Naive thymus-derived CD4-positive, alpha-beta T cell (primary cell): ENCODE measurements around the gene ENOPH1. TPM values are rescaled to one million over a fixed set of nuclear protein-coding genes. Genes with fewer than 3 reads are reported as not detected.

Source experiments
- ATAC-seq: fragments of 150-1000 bp; cut with Tn5 transposase; 2 replicates; pipeline ENCODE4 v1.10.0; 2021; ENCODE audit warnings: mild to moderate bottlenecking, moderate library complexity
- CTCF ChIA-PET: fragments of 350-600 bp; sonication (Branson Sonifier 250); formaldehyde crosslinking; loops from one replicate; lab custom pipeline; 2021; ENCODE audit warnings: antibody characterized with exemption; lab: Charles Lee
- POLR2A ChIA-PET: fragments of 350-600 bp; sonication (Branson Sonifier 250); formaldehyde crosslinking; loops from one replicate; lab custom pipeline; 2021; ENCODE audit warnings: antibody characterized with exemption, inconsistent platforms; lab: Charles Lee
- DNase-seq, 9 donors: peaks; one replicate each; pipeline versions ENCODE4 v3.0.0 to v3.0.0-alpha.2; 2020 to 2022; ENCODE audit warnings: mixed read lengths in 1 of 9
- H3K27ac ChIP-seq: one replicate; pipeline ENCODE4 v1.7.0; 2013; ENCODE audit warnings: mild to moderate bottlenecking, low read depth, low read length, moderate library complexity
- H3K27me3 ChIP-seq, 2 donors: one replicate each; pipeline ENCODE4 v1.7.0; 2013; ENCODE audit warnings: low read length in 2 of 2, mild to moderate bottlenecking in 2 of 2, moderate library complexity in 2 of 2; ENCODE audit not compliant: control insufficient read depth in 2 of 2, insufficient read depth in 2 of 2
- H3K36me3 ChIP-seq, 3 experiments: 1 replicate in 2 of 3; 2 replicates in 1 of 3; pipeline ENCODE4 v1.7.0; 2013; ENCODE audit warnings: low read length in 3 of 3, mild to moderate bottlenecking in 3 of 3, moderate library complexity in 1 of 3; ENCODE audit not compliant: insufficient read depth in 3 of 3, control insufficient read depth in 2 of 3
- H3K4me1 ChIP-seq, 2 donors: one replicate each; pipeline ENCODE4 v1.7.0; 2013; ENCODE audit warnings: low read length in 2 of 2, mild to moderate bottlenecking in 2 of 2, moderate library complexity in 1 of 2; ENCODE audit not compliant: control insufficient read depth in 2 of 2, insufficient read depth in 2 of 2
- H3K4me3 ChIP-seq: 2 replicates; pipeline ENCODE4 v1.7.0; 2013; ENCODE audit warnings: mild to moderate bottlenecking, low read length
- H3K9me3 ChIP-seq, 3 experiments: 1 replicate in 2 of 3; 2 replicates in 1 of 3; pipeline ENCODE4 v1.7.0; 2013; ENCODE audit warnings: low read length in 3 of 3; ENCODE audit not compliant: control insufficient read depth in 2 of 3
- H3K27ac Mint-ChIP-seq, 9 donors: one replicate each; pipeline ENCODE4 v1.8.0; 2020 to 2022; ENCODE audit warnings: mixed read lengths in 9 of 9, mild to moderate bottlenecking in 8 of 9, moderate library complexity in 5 of 9, inconsistent platforms in 2 of 9
- H3K27me3 Mint-ChIP-seq, 5 donors: one replicate each; pipeline ENCODE4 v1.8.0; 2021 to 2022; ENCODE audit warnings: mixed read lengths in 5 of 5, mild to moderate bottlenecking in 1 of 5
- H3K36me3 Mint-ChIP-seq, 5 donors: one replicate each; pipeline ENCODE4 v1.8.0; 2020 to 2022; ENCODE audit warnings: mixed read lengths in 5 of 5, mild to moderate bottlenecking in 3 of 5, inconsistent platforms in 1 of 5
- H3K4me1 Mint-ChIP-seq, 7 donors: one replicate each; pipeline ENCODE4 v1.8.0; 2020 to 2022; ENCODE audit warnings: mixed read lengths in 7 of 7, mild to moderate bottlenecking in 3 of 7, inconsistent platforms in 1 of 7
- H3K4me3 Mint-ChIP-seq, 10 donors: one replicate each; pipeline ENCODE4 v1.8.0; 2020 to 2022; ENCODE audit warnings: mild to moderate bottlenecking in 10 of 10, mixed read lengths in 10 of 10, moderate library complexity in 6 of 10, inconsistent platforms in 2 of 10
- H3K9me3 Mint-ChIP-seq, 11 donors: one replicate each; pipeline ENCODE4 v1.8.0; 2020 to 2022; ENCODE audit warnings: mixed read lengths in 11 of 11, mild to moderate bottlenecking in 4 of 11, inconsistent platforms in 1 of 11, moderate library complexity in 1 of 11
- intact Hi-C, 2 donors: fragments of 100-400 bp; cut with micrococcal nuclease; formaldehyde crosslinking; loops; one replicate each; pipeline ENCODE4 v1.15.1; 2023
- polyA plus RNA-seq, 2 donors: library from polyadenylated mRNA; unstranded; fragments of 300-500 nt; fragmentation: Illumina TruSeq; gene quantifications; one replicate each; pipeline ENCODE4 v1.2.3, GENCODE V29; 2021
- total RNA-seq, 6 experiments: library from RNA in 5 of 6; stranded (reverse) in 5 of 6; gene quantifications; 1 replicate in 5 of 6; 2 replicates in 1 of 6; pipeline ENCODE4 v1.2.3 and lab custom pipeline; 2021 to 2026

ENOPH1 gene
- total and polyA plus RNA-seq, 7 experiments from 2014 or later: 16.3 to 45.6 (median 25.2) TPM

GRCh38 chr4:82480771-82481505 lies 50.5 kb downstream of the ENOPH1 start:
- Histone ChIP-seq H3K9me3 (no peaks in the 10 kb centered on the region), H3K4me3 (no peak overlapping the region), H3K27ac (no peak overlapping the region), H3K36me3 (no peaks in the 10 kb centered on the region), H3K4me1 (no peaks in the 10 kb centered on the region), H3K27me3 (no peaks in the 10 kb centered on the region)
- ChIA-PET CTCF (no interaction called here), POLR2A (no interaction called here)
- Mint-ChIP-seq H3K4me1 (no peaks in the 10 kb centered on the region), H3K27me3 (no peaks in the 10 kb centered on the region), H3K36me3 (peaks cover 7 to 47% (median 18%) of the 10 kb centered on the region in 5 donors), H3K4me3 (no peak overlapping the region), H3K9me3 (no peaks in the 10 kb centered on the region), H3K27ac (no peak overlapping the region)
- DNase-seq (no peak), ATAC-seq (no peak)
- intact Hi-C loops: no loop called here

DNA sequence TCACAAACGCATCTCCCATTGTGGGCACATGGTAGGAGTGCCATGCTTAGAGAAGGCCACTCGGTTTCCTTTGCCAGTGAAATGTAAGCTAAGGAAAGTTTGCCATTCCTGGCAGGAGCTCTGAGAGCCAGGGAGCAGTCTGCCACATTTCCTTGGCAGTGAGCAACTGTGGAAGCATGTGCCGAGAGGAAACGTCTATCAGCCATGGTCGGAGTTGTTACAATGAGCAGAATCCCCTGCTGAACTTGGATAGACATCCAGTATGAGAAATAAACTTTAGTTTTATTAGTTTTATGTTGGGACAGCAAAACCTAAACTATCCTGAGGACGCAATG lies 51.1 kb downstream of the ENOPH1 start:
- H3K4me1 ChIP-seq: no peaks in the 10 kb centered on the region
- H3K4me3 ChIP-seq: no peak overlapping the region
- H3K4me1 Mint-ChIP-seq: no peaks in the 10 kb centered on the region
- no peaks in the 10 kb centered on the region for H3K9me3 Mint-ChIP-seq
- H3K27me3 Mint-ChIP-seq: no peaks in the 10 kb centered on the region
- no peak overlapping the region for H3K27ac Mint-ChIP-seq
- ChIA-PET CTCF (no interaction called here), POLR2A (no interaction called here)
- no peaks in the 10 kb centered on the region for H3K36me3 ChIP-seq
- intact Hi-C loops: no loop called here
- no peak overlapping the region for H3K27ac ChIP-seq
- H3K27me3 ChIP-seq: no peaks in the 10 kb centered on the region
- DNase-seq (no peak), ATAC-seq (no peak)
- H3K9me3 ChIP-seq: no peaks in the 10 kb centered on the region
- no peak overlapping the region for H3K4me3 Mint-ChIP-seq
- H3K36me3 Mint-ChIP-seq: peaks cover 7 to 47% (median 18%) of the 10 kb centered on the region in 5 donors

DNA sequence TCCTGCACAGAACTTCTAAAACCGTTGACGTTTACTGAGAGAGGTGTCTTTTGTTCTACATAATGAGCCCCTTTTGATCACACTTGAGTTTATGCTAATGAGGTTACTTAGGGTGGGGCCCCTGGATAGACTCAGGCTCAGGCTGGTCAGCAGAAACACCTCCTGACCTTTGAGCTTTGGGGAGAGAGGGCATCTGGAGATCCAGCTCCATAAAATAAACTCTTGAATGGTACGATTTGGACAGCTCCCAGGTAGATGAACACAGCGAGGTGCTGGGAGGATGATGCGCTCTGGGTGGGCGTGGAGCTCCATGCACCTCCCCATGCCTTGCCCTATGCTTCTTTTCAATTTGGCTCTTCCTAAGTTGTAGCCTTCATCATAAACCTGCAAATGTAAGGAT lies 52.0 kb downstream of the ENOPH1 start:
- POLR2A ChIA-PET: no interaction called here
- H3K4me3 Mint-ChIP-seq: no peak overlapping the region

DNA sequence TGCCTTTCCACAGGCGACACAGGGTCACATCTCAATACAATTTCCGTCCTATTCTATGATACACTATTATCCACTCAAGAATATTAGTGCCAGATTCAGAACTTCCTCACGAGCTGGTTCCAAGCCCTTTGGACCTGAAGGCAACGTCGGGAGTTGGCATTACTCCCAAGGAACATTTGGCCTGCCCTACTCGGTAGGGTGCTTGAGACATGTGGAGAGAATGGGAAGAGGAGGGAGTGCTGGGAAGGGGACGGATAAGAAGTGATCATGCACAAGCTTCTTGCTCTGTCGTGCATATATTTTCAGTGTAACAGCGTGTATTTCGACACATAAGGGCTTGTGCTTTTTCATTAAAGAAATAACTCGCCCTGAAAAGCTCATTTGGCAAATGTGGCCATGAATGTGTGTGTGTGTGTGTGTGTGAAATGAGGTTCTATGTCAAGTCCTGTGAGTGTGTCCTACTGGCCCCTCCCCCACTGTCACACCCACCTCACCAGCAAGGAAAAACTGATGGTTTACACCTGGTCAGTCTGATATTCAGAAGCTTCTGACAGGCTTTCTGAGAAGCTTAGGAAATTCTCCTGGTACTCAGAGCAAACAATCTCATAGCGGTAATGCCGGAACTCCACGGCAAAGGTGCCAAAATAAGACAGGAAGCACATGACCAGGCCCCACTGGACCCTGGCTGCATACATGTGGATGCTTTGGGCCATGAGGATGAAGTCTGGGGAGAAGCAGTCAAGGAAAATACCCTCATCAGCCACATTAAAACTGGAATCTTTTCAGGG lies 54.8 kb downstream of the ENOPH1 start:
- Histone ChIP-seq H3K27me3 (no peaks in the 10 kb centered on the region), H3K9me3 (no peaks in the 10 kb centered on the region), H3K36me3 (no peaks in the 10 kb centered on the region), H3K4me1 (no peaks in the 10 kb centered on the region), H3K27ac (no peak overlapping the region), H3K4me3 (no peak overlapping the region)
- DNase-seq: no peak
- CTCF ChIA-PET: no interaction called here
- intact Hi-C loops: no loop called here
- Mint-ChIP-seq H3K9me3 (no peaks in the 10 kb centered on the region), H3K27me3 (no peaks in the 10 kb centered on the region), H3K36me3 (peaks cover 5 to 31% (median 11%) of the 10 kb centered on the region in 5 donors), H3K4me3 (no peak overlapping the region), H3K27ac (no peak overlapping the region), H3K4me1 (no peaks in the 10 kb centered on the region)
- POLR2A ChIA-PET: no interaction called here
- no peak for ATAC-seq

More for the DNA sequence above, 52.0 kb downstream of the ENOPH1 start:
- Histone ChIP-seq H3K4me3 (no peak overlapping the region), H3K4me1 (no peaks in the 10 kb centered on the region), H3K9me3 (no peaks in the 10 kb centered on the region), H3K36me3 (no peaks in the 10 kb centered on the region), H3K27me3 (no peaks in the 10 kb centered on the region), H3K27ac (no peak overlapping the region)
- CTCF ChIA-PET: no interaction called here
- Mint-ChIP-seq H3K27ac (no peak overlapping the region), H3K27me3 (no peaks in the 10 kb centered on the region), H3K36me3 (peaks cover 7 to 47% (median 18%) of the 10 kb centered on the region in 5 donors), H3K9me3 (no peaks in the 10 kb centered on the region), H3K4me1 (no peaks in the 10 kb centered on the region)
- intact Hi-C loops: no loop called here
- no peak for DNase-seq
- no peak for ATAC-seq

GRCh38 chr4:82489076-82489475 lies 58.7 kb downstream of the ENOPH1 start:
- DNase-seq (no peak), ATAC-seq (no peak)
- no peaks in the 10 kb centered on the region for H3K36me3 ChIP-seq
- Mint-ChIP-seq H3K4me1 (no peaks in the 10 kb centered on the region), H3K4me3 (no peak overlapping the region), H3K36me3 (peaks cover 0 to 7% (median 0%) of the 10 kb centered on the region in 5 donors), H3K27ac (peak overlapping the region in 1 of 9 donors; percentile 42), H3K27me3 (no peaks in the 10 kb centered on the region), H3K9me3 (no peaks in the 10 kb centered on the region)
- no peaks in the 10 kb centered on the region for H3K9me3 ChIP-seq
- no peak overlapping the region for H3K27ac ChIP-seq
- no peaks in the 10 kb centered on the region for H3K4me1 ChIP-seq
- POLR2A ChIA-PET: no interaction called here
- H3K27me3 ChIP-seq: no peaks in the 10 kb centered on the region
- intact Hi-C loops: no loop called here
- CTCF ChIA-PET: no interaction called here
- H3K4me3 ChIP-seq: no peak overlapping the region

- Histone ChIP-seq H3K27me3 (no peaks in the 10 kb centered on the region), H3K9me3 (no peaks in the 10 kb centered on the region), H3K4me1 (no peaks in the 10 kb centered on the region), H3K27ac (no peak overlapping the region), H3K4me3 (no peak overlapping the region), H3K36me3 (no peaks in the 10 kb centered on the region)
- ChIA-PET POLR2A (no interaction called here), CTCF (no interaction called here)
- ATAC-seq (no peak), DNase-seq (no peak)
- Mint-ChIP-seq H3K4me3 (no peak overlapping the region), H3K27me3 (no peaks in the 10 kb centered on the region), H3K27ac (no peak overlapping the region), H3K9me3 (no peaks in the 10 kb centered on the region), H3K36me3 (peaks cover 0 to 5% (median 0%) of the 10 kb centered on the region in 5 donors), H3K4me1 (no peaks in the 10 kb centered on the region)
- intact Hi-C loops: no loop called here
These were observed 59.6 kb downstream of the ENOPH1 start for GRCh38 chr4:82489987-82490386.
